Effector CD4-positive, alpha-beta T cell (primary cell): ENCODE data around the gene BSN.

ENCODE experiments used
- DNase-seq: peaks from one replicate; pipeline ENCODE4 v3.0.0-alpha.2; 2020

Gene BSN

GRCh38 chr3:49656541-49657112 is 102.3 kb downstream of the BSN start:
- DNase-seq = no peak

- DNase-seq = no peak
Observed at GRCh38 chr3:49657208-49657915, 103.1 kb downstream of the BSN start.

- DNase-seq = no peak
Observed at GRCh38 chr3:49658711-49659110, 104.4 kb downstream of the BSN start.

DNA sequence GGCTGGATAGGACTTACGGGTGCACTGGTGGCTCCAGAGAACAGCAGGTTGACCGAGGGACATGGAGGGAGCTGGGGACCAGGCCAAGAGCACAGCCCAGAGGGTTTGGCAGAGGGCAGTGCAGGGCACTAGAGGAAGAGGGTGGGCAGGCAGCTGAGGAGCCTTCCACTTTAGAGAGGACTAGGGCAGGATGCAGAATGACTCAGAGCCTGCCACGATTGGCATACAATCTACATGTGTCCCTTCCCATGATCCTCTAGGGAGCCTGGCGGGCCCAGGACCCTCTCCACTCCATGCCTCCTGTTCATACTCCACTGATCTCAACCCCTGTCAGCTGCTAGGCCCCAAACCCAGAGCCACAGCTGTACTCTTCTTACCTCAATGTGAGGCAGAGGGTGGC is 105.5 kb downstream of the BSN start:
- no peak for DNase-seq

- no peak for DNase-seq
Observed at GRCh38 chr3:49661281-49661680, 107.0 kb downstream of the BSN start.

DNA sequence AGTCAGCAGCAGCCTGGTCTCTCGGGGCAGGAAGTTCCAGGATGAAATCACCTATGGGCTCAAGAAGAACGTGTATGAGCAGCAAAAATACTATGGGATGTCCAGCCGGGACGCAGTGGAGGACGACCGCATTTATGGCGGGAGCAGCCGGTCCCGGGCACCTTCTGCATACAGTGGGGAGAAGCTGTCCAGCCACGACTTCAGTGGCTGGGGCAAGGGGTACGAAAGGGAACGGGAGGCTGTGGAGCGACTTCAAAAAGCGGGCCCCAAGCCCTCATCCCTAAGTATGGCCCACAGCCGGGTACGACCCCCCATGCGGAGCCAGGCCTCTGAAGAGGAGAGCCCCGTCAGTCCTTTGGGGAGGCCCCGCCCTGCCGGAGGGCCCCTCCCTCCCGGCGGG is 107.7 kb downstream of the BSN start:
- no peak for DNase-seq

DNA sequence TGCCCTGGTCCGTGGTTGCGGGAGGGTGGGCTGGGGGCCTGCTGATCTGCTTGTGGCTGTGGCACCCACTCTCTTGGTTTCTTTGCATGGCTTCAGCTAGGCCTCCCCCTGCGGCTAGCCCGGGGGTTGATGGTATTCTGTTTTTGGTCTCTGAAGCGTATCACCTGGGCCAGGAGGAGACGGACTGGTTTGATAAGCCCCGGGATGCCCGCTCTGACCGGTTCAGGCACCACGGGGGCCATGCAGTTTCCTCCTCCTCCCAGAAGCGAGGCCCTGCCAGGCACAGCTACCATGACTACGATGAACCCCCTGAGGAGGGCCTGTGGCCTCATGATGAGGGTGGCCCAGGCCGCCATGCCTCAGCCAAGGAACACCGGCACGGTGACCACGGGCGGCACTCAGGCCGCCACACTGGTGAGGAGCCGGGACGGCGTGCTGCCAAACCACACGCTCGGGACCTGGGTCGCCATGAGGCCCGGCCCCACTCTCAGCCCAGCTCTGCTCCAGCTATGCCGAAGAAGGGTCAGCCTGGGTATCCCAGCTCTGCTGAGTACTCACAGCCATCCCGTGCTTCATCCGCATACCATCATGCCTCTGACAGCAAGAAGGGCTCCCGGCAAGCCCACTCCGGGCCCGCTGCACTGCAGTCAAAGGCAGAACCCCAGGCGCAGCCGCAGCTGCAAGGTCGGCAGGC is 108.6 kb downstream of the BSN start:
- no peak for DNase-seq

DNA sequence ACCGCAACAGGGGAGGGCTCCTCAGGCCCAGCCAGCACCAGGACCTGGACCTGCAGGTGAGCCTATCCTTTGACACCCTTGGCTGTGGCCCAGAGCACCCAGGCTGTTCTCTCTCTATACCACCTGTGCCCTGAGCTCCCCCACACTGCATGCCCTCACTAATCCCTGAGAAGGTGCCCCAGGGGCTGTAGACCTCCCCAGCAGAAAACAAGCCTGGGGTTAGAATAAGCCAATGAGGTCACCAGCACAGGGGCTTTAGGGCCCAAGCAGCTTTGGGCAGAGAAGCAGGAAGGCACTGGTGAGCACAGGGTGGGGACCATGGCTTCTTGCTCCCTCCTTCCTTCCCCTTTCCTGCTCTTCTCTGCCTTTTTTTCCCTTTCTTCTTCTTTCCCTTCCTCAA is 109.6 kb downstream of the BSN start:
- DNase-seq = no peak

GRCh38 chr3:49664300-49664699 is 110.0 kb downstream of the BSN start:
- DNase-seq = no peak

DNA sequence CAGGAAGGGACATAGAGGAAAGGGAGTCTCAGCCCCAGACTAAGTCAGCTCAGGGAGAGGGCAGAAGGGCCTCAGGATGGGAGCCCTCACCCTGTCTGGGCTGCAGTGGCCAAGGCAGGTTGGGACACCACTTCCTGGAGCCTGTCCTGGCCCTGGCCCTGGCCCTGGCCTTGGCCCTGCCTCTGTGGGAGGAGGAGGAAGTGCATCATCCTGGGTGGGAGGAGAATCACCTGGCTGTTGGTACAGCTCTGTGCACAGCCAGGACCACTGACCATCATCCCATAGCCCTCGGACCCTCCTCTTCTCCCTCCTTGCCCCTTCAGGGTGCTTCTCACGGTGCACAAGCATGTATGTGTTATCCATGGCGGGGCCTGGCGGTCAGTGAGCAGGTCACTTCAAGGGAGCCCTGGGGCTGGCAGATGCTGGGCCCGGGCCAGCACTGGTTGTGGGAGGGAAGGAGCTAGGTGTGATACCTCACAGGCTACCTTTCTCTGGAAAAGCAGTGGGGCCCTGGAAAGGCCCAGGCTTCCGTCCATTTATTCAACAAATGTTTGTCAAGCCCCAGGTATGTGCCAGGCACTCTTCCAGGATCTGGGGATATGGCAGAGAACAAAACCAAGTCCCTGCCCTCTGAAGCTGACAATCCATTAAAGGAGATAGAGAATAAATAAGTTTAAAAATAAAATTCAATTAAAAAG is 111.7 kb downstream of the BSN start:
- DNase-seq = no peak

- no peak for DNase-seq
Observed at GRCh38 chr3:49666592-49666991, 112.3 kb downstream of the BSN start.

DNA sequence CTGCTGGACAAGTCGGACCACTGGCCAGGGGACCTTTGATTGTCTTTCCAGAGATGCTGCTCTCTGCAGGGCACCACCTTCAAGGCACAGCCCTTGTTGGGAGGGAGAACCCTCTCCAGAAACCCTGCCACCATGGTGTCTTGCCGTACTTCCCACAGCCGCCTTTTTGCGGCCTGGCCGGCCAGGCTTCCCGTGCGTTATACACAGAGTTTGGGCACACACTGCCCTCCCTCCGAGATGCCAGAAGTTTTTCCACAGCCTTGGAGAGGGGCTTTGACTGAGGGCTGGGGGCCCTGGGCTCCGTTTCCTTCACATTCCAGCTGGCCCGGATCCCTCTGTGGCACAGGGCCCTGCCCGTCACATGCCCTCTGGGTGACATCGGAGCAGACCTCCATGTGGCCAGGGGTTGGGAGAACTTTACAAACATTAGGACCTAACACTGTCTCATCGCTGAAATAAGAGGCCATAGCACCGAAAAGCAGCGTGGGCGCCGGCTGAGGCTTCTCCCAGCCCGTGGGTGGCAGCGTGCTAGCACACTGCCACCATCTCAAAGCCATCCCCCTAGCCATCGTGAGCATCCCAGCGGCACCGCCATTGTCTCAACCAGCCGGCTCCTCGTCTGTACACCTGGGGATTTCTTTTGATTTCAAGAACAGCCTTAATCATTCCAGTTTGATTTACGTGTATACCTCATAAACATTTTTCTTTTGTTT is 113.6 kb downstream of the BSN start:
- no peak for DNase-seq

DNA sequence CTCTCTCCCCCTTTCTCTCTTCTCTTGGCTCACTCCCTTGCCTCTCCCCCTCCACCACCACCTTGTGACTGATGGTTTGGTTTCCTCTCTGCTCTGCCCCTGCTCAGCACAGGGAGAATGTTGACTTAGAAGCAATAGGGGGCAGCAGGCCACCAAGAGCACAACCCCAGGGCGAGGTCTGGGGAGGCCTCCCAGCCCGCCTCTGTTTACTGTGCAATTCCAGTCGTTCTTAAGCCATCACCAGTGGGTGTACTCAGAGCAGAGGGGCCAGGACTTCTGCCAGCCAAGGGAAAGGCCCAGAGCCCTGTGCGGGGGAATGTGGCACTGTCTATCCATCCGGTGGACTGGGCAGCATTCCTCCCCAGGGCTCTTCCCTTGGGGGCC is 114.1 kb downstream of the BSN start:
- no peak for DNase-seq

- no peak for DNase-seq
Observed at GRCh38 chr3:49668861-49669260, 114.6 kb downstream of the BSN start.

- no peak for DNase-seq
Observed at GRCh38 chr3:49669352-49669751, 115.1 kb downstream of the BSN start.

- DNase-seq = no peak
Observed at GRCh38 chr3:49670940-49671290, 116.6 kb downstream of the BSN start.

GRCh38 chr3:49671291-49672288 is 117.3 kb downstream of the BSN start:
- DNase-seq = peak; percentile 59

DNA sequence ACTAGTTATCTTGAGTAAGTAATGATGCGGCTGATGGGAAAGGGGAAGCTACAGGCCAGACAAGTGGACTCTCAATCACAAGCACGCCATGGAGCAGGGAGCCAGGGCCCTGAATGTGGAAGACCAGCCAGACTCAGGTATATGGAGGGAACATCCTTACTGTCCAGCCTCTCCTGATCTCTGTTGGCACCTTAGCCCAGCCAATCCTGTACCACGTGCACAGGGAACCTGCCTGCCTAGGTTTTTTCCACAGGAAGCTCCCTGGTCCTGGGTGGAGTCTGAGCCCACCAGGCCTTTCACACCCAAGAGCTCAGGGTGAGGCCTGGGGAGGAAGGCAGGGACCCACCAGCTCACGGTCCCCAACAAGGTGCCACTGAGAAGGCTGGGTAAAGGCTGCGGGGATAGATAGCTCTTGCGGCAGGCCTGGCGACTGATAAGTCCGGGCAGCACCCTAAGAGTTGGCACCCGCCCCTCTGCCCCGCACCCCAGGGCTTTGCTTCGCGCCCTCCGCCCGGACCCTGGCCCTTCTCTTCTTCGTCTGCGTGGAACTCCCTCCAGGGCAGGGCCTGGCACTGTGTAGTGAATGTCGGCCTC is 118.9 kb downstream of the BSN start:
- no peak for DNase-seq

GRCh38 chr3:49673715-49674496 is 119.6 kb downstream of the BSN start, which contains the start of gene APEH:
APEH (plus strand) TSS chr3:49674351; CDS start chr3:49674402, 51 bp downstream.
- DNase-seq = peak; percentile 94

- DNase-seq = peak; percentile 16
Observed at GRCh38 chr3:49674497-49674983, 120.3 kb downstream of the BSN start.
